ENCODE data around the gene NSUN4. TPM values are rescaled to one million over a fixed set of nuclear protein-coding genes. Genes with fewer than 3 reads are reported as not detected.

NSUN4 gene
- total RNA-seq, 4 donors from 2014 or later: 1.0 to 42.4 (median 23.2) TPM

DNA sequence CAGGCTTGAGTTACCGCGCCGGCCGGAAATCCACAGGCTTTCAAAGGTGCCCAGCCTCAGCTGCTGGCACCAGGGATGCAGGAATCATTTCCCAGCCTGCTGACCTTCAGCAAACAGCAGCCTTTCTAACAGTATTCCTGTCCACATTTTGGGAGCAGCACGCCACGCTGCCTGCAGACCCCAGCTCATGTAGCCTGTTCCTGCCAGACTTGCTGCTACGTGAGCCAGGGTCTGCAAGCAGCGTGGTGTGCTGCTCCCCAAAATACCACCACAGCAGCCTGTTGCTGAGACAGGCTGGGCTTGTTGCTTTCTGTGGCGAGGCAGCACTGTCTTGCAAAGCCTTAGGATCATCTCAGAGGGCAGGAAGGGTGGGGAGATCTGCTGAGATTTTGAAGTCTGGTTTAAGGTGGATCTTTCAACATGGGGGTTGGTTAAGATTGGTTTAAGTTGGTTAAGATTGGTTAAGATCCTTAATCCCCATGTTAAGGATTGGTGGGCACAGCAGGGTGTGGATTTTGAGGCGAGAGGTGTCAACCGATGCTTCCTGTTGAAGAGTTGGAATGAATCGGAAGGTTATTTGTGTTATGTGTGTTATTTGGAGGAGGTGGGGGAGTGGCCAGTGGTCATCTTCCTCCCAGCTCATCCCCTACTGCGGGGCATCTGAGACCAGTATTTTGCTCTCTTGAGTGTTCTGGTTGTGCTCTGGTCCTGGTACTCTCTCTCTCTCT is 66.4 kb downstream of the NSUN4 start:
- H3K4me3 ChIP-seq: peak overlapping the region in 1 of 2 donors; percentile 32
- intact Hi-C loops (cut with DNase I; ENCODE audit: low total_unique reads): no loop called here
- no peaks in the 10 kb centered on the region for H3K36me3 ChIP-seq

DNA sequence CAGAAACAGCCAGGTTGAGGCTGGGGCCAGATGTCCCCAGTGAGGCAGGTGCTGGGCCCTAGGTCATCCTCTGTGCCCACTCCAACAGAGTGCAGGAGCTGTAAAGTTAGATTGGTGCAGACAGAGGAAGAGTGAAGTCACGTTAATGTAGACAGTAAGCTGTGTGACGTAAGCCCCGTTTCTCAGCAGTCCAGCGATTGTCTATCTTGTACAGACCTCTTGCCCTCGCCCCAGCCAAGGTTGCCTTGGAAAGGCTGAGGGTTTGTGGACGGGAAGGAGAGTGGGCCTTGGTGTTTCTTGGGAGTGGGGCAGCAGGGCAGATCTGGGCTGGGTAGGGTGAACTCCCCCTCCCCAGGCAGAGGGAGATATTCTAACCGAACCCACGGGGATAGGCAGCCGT is 67.0 kb downstream of the NSUN4 start:
- H3K9me3 ChIP-seq: no peaks in the 10 kb centered on the region
- intact Hi-C loops (cut with DNase I; ENCODE audit: low total_unique reads): no loop called here

More for the DNA sequence above, 66.4 kb downstream of the NSUN4 start:
- DNase-seq: no peak
- no peaks in the 10 kb centered on the region for H3K9me3 ChIP-seq
- no peaks in the 10 kb centered on the region for H3K27me3 ChIP-seq
- no peak for TF ChIP-seq POLR2A (IDR thresholded peaks at IDR 0.05)
- TF ChIP-seq, protein P1, sequence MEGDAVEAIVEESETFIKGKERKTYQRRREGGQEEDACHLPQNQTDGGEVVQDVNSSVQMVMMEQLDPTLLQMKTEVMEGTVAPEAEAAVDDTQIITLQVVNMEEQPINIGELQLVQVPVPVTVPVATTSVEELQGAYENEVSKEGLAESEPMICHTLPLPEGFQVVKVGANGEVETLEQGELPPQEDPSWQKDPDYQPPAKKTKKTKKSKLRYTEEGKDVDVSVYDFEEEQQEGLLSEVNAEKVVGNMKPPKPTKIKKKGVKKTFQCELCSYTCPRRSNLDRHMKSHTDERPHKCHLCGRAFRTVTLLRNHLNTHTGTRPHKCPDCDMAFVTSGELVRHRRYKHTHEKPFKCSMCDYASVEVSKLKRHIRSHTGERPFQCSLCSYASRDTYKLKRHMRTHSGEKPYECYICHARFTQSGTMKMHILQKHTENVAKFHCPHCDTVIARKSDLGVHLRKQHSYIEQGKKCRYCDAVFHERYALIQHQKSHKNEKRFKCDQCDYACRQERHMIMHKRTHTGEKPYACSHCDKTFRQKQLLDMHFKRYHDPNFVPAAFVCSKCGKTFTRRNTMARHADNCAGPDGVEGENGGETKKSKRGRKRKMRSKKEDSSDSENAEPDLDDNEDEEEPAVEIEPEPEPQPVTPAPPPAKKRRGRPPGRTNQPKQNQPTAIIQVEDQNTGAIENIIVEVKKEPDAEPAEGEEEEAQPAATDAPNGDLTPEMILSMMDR (IDR thresholded peaks at IDR 0.05): no peak
- no peaks in the 10 kb centered on the region for H3K4me1 ChIP-seq
- H3K27ac ChIP-seq: no peak overlapping the region

DNA sequence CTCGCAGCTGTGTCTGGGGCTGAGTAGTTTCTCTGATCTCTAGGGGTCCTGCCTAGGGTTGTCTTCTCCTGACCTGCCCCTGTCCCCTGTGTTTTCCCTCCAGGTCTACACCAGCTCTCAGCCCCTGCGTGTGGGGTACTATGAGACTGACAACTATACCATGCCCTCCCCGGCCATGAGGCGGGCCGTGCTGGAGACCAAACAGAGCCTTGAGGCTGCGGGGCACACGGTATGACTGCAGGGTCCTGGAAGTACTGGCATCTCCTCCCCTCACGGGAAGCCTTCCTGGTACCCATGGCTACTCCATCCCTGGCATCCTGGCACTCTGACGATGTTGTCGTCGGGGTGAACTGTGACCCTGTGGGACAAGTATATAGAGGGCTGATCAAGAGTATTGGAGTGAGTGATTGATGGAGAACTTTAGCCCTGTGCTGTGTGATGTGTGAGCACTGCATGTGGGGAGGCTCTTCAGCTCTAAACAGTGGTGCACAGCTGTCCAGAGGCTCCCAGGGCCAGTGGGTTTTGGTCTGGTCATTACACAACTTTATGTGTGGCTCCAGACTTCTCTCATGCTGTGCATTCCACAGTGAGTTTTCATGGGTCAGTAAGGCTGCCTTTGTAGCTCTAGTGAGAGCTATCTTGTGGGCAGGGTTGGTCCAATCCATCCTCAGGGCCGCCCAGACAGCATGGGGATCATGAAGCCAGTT is 67.9 kb downstream of the NSUN4 start:
- DNase-seq: no peak
- H3K36me3 ChIP-seq: no peaks in the 10 kb centered on the region
- H3K27ac ChIP-seq: no peak overlapping the region
- intact Hi-C loops (cut with DNase I; ENCODE audit: low total_unique reads): no loop called here
- no peak overlapping the region for H3K4me3 ChIP-seq
- H3K27me3 ChIP-seq: no peaks in the 10 kb centered on the region
- TF ChIP-seq, protein P1 (IDR thresholded peaks at IDR 0.05): no peak
- no peak for TF ChIP-seq POLR2A (IDR thresholded peaks at IDR 0.05)
- no peaks in the 10 kb centered on the region for H3K4me1 ChIP-seq
- H3K9me3 ChIP-seq: no peaks in the 10 kb centered on the region

More for the DNA sequence above, 67.0 kb downstream of the NSUN4 start:
- H3K27ac ChIP-seq: no peak overlapping the region
- H3K4me1 ChIP-seq: no peaks in the 10 kb centered on the region
- DNase-seq: no peak
- H3K27me3 ChIP-seq: no peaks in the 10 kb centered on the region
- TF ChIP-seq POLR2A (IDR thresholded peaks at IDR 0.05): no peak
- TF ChIP-seq, protein P1 (IDR thresholded peaks at IDR 0.05): no peak
- H3K4me3 ChIP-seq: no peak overlapping the region
- no peaks in the 10 kb centered on the region for H3K36me3 ChIP-seq

DNA sequence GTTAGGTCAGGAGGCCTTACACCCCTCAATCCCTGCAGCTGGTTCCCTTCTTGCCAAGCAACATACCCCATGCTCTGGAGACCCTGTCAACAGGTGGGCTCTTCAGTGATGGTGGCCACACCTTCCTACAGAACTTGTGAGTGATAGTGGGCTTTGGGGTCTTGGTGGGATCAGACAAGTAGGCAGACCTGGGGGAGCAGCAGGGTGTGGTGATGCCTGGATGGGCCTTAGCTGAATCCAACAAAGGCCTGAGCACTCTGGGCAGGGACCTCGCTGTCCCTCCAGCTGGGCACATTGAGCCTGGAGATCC is 68.4 kb downstream of the NSUN4 start:
- Histone ChIP-seq H3K4me3 (no peak overlapping the region), H3K27me3 (no peaks in the 10 kb centered on the region), H3K9me3 (no peaks in the 10 kb centered on the region), H3K36me3 (no peaks in the 10 kb centered on the region), H3K27ac (no peak overlapping the region), H3K4me1 (no peaks in the 10 kb centered on the region)
- TF ChIP-seq, protein P1 (IDR thresholded peaks at IDR 0.05): no peak
- no peak for TF ChIP-seq POLR2A (IDR thresholded peaks at IDR 0.05)
- DNase-seq: no peak
- intact Hi-C loops (cut with DNase I; ENCODE audit: low total_unique reads): no loop called here
